HFFc6 (cell line): ENCODE results near the gene COL28A1. TPM values are rescaled to one million over a fixed set of nuclear protein-coding genes. Genes with fewer than 3 reads are reported as not detected.

ENCODE experiments used
- DNase-seq: peaks from one replicate; pipeline ENCODE4 v3.0.0-alpha.2; 2018
- H3K27ac Mint-ChIP-seq: 2 replicates; pipeline ENCODE4 v1.8.0; 2020; ENCODE audit warnings: mild to moderate bottlenecking, mixed read lengths
- H3K27me3 Mint-ChIP-seq: 2 replicates; pipeline ENCODE4 v1.8.0; 2021; ENCODE audit warnings: mild to moderate bottlenecking, moderate library complexity, mixed read lengths; ENCODE audit not compliant: insufficient read depth
- H3K36me3 Mint-ChIP-seq: 2 replicates; pipeline ENCODE4 v1.8.0; 2021; ENCODE audit warnings: low read depth, mixed read lengths
- H3K4me1 Mint-ChIP-seq: 2 replicates; pipeline ENCODE4 v1.8.0; 2020; ENCODE audit warnings: low read depth, mixed read lengths
- H3K4me3 Mint-ChIP-seq: 2 replicates; pipeline ENCODE4 v1.8.0; 2020; ENCODE audit warnings: mild to moderate bottlenecking, moderate library complexity, mixed read lengths
- H3K9me3 Mint-ChIP-seq: 2 replicates; pipeline ENCODE4 v1.8.0; 2020; ENCODE audit warnings: mild to moderate bottlenecking, mixed read lengths
- total RNA-seq, 6 experiments: library from RNA; stranded (reverse); fragmentation: NEBNext Ultra II Directional; extraction: Animal tissue kit (Norgen Biotek cat#: 25700); gene quantifications; 2 replicates in 1 of 6; 3 replicates in 5 of 6; pipeline ENCODE4 v1.2.3, GENCODE V29; 2021
- TF ChIP-seq, protein P1 (sequence below): fragments of 200-600 bp; sonication (generic); IDR thresholded peaks from 2 replicates; pipeline ENCODE4 v1.5.0; 2021; ENCODE audit warnings: antibody characterized with exemption, mild to moderate bottlenecking

Gene COL28A1
- total RNA-seq, 6 experiments from 2014 or later, result 0.07 to 0.14 TPM; not detected in 4

GRCh38 chr7:7422641-7423040 is 113.0 kb downstream of the COL28A1 start:
- TF ChIP-seq, protein P1, sequence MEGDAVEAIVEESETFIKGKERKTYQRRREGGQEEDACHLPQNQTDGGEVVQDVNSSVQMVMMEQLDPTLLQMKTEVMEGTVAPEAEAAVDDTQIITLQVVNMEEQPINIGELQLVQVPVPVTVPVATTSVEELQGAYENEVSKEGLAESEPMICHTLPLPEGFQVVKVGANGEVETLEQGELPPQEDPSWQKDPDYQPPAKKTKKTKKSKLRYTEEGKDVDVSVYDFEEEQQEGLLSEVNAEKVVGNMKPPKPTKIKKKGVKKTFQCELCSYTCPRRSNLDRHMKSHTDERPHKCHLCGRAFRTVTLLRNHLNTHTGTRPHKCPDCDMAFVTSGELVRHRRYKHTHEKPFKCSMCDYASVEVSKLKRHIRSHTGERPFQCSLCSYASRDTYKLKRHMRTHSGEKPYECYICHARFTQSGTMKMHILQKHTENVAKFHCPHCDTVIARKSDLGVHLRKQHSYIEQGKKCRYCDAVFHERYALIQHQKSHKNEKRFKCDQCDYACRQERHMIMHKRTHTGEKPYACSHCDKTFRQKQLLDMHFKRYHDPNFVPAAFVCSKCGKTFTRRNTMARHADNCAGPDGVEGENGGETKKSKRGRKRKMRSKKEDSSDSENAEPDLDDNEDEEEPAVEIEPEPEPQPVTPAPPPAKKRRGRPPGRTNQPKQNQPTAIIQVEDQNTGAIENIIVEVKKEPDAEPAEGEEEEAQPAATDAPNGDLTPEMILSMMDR, result no peak
- Mint-ChIP-seq H3K36me3 (no peaks in the 10 kb centered on the region), H3K27me3 (no peaks in the 10 kb centered on the region), H3K9me3 (no peaks in the 10 kb centered on the region), H3K4me3 (no peak overlapping the region), H3K27ac (no peak overlapping the region), H3K4me1 (peaks cover 25% of the 10 kb centered on the region)
- DNase-seq, result no peak

DNA sequence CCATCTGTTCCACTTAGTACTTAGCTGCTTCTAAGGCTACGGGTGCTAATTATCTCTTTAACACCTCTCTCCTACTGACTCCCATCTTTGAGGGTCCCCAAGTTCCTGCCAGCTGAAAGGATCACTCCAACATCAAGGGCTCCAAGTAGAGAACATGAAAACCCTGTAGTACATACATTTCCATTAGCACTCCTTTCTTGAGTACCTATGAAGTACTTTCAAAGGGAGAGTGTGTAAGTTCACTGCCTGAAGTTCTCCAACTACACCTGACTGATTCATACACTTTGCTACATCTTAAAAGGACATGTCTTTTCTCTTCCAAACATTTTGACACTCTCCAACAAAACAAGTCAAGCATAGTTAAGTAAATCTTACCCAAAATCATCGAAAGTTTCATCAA is 113.8 kb downstream of the COL28A1 start:
- TF ChIP-seq, protein P1, result no peak
- Mint-ChIP-seq H3K4me3 (no peak overlapping the region), H3K27ac (no peak overlapping the region), H3K9me3 (no peaks in the 10 kb centered on the region), H3K4me1 (peaks cover 18% of the 10 kb centered on the region), H3K27me3 (no peaks in the 10 kb centered on the region), H3K36me3 (no peaks in the 10 kb centered on the region)
- no peak for DNase-seq

GRCh38 chr7:7418997-7419396 is 116.7 kb downstream of the COL28A1 start:
- no peaks in the 10 kb centered on the region for H3K36me3 Mint-ChIP-seq
- peaks cover 6% of the 10 kb centered on the region; the same call in 1 of the 2 replicates for H3K4me1 Mint-ChIP-seq
- no peak overlapping the region for H3K4me3 Mint-ChIP-seq
- no peak overlapping the region for H3K27ac Mint-ChIP-seq
- no peak for DNase-seq
- no peaks in the 10 kb centered on the region for H3K9me3 Mint-ChIP-seq
- TF ChIP-seq, protein P1, result no peak
- no peaks in the 10 kb centered on the region for H3K27me3 Mint-ChIP-seq

DNA sequence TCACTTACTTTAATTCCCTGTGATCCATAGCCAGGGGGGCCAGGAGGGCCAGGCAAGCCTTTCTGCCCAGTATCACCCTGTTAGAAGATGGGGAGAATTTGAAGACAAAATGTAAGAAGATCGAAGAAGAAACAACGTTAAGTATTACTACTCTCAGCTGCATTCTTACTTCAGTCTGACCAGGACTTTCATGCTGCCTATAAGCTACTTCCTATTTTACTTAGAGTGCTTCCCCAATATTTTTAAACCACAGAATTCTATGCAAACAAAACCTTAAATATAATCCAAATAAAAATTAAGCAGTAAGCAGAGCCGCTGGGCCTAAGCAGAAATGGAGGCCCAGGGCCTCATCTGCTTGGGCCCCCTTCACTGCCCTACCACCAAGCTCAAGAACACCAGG is 117.8 kb downstream of the COL28A1 start:
- no peaks in the 10 kb centered on the region for H3K36me3 Mint-ChIP-seq
- H3K4me1 Mint-ChIP-seq, result peaks cover 6% of the 10 kb centered on the region; the same call in 1 of the 2 replicates
- no peaks in the 10 kb centered on the region for H3K9me3 Mint-ChIP-seq
- no peak overlapping the region for H3K27ac Mint-ChIP-seq
- no peak for DNase-seq
- TF ChIP-seq, protein P1, result no peak
- H3K27me3 Mint-ChIP-seq, result no peaks in the 10 kb centered on the region
- H3K4me3 Mint-ChIP-seq, result no peak overlapping the region

GRCh38 chr7:7417414-7417813 is 118.3 kb downstream of the COL28A1 start:
- no peak for DNase-seq
- Mint-ChIP-seq H3K9me3 (no peaks in the 10 kb centered on the region), H3K4me1 (peaks cover 6% of the 10 kb centered on the region; the same call in 1 of the 2 replicates), H3K4me3 (no peak overlapping the region), H3K36me3 (no peaks in the 10 kb centered on the region), H3K27me3 (no peaks in the 10 kb centered on the region), H3K27ac (no peak overlapping the region)
- TF ChIP-seq, protein P1, result no peak
